Measurements from ENCODE around the gene SLC1A2. TPM values are rescaled to one million over a fixed set of nuclear protein-coding genes. Genes with fewer than 3 reads are reported as not detected.

Gene SLC1A2
- polyA plus RNA-seq, 1 donor = 0.43 TPM

GRCh38 chr11:35412285-35412684 is 7.1 kb downstream of the SLC1A2 start:
- no peak for DNase-seq

GRCh38 chr11:35407041-35407440 is 12.3 kb downstream of the SLC1A2 start:
- DNase-seq = no peak

- DNase-seq = no peak
These were observed 15.0 kb downstream of the SLC1A2 start for GRCh38 chr11:35404388-35404775.

- no peak for DNase-seq
These were observed 15.5 kb downstream of the SLC1A2 start for GRCh38 chr11:35403765-35404387.

GRCh38 chr11:35402751-35403660 is 16.4 kb downstream of the SLC1A2 start:
- no peak for DNase-seq

GRCh38 chr11:35398881-35399280 is 20.5 kb downstream of the SLC1A2 start:
- DNase-seq = no peak

GRCh38 chr11:35394941-35395340 is 24.4 kb downstream of the SLC1A2 start:
- no peak for DNase-seq

- DNase-seq = no peak
These were observed 26.3 kb downstream of the SLC1A2 start for GRCh38 chr11:35393098-35393497.

GRCh38 chr11:35391922-35392688 is 27.3 kb downstream of the SLC1A2 start:
- DNase-seq = peak; percentile 85

GRCh38 chr11:35390737-35391682 is 28.3 kb downstream of the SLC1A2 start:
- DNase-seq = no peak

- DNase-seq = no peak
These were observed 29.4 kb downstream of the SLC1A2 start for GRCh38 chr11:35389897-35390465.

GRCh38 chr11:35389112-35389511 is 30.2 kb downstream of the SLC1A2 start:
- DNase-seq = no peak

GRCh38 chr11:35388061-35388460 is 31.3 kb downstream of the SLC1A2 start:
- no peak for DNase-seq

GRCh38 chr11:35387111-35387982 is 32.0 kb downstream of the SLC1A2 start:
- no peak for DNase-seq

- DNase-seq = no peak
These were observed 35.4 kb downstream of the SLC1A2 start for GRCh38 chr11:35383953-35384352.

GRCh38 chr11:35381709-35382322 is 37.5 kb downstream of the SLC1A2 start:
- no peak for DNase-seq

GRCh38 chr11:35380603-35381002 is 38.8 kb downstream of the SLC1A2 start:
- DNase-seq = no peak

- no peak for DNase-seq
These were observed 42.1 kb downstream of the SLC1A2 start for GRCh38 chr11:35377262-35377661.

- no peak for DNase-seq
These were observed 42.7 kb downstream of the SLC1A2 start for GRCh38 chr11:35376613-35377012.

GRCh38 chr11:35376118-35376510 is 43.2 kb downstream of the SLC1A2 start:
- DNase-seq = no peak
